ENCODE data around the gene MS4A12.
"Not testable (repeated sequence)": the region's sequence is repeated elsewhere in the genome, so short reads cannot be mapped to it uniquely, and the experiment has no call there.

The MS4A12 gene

DNA sequence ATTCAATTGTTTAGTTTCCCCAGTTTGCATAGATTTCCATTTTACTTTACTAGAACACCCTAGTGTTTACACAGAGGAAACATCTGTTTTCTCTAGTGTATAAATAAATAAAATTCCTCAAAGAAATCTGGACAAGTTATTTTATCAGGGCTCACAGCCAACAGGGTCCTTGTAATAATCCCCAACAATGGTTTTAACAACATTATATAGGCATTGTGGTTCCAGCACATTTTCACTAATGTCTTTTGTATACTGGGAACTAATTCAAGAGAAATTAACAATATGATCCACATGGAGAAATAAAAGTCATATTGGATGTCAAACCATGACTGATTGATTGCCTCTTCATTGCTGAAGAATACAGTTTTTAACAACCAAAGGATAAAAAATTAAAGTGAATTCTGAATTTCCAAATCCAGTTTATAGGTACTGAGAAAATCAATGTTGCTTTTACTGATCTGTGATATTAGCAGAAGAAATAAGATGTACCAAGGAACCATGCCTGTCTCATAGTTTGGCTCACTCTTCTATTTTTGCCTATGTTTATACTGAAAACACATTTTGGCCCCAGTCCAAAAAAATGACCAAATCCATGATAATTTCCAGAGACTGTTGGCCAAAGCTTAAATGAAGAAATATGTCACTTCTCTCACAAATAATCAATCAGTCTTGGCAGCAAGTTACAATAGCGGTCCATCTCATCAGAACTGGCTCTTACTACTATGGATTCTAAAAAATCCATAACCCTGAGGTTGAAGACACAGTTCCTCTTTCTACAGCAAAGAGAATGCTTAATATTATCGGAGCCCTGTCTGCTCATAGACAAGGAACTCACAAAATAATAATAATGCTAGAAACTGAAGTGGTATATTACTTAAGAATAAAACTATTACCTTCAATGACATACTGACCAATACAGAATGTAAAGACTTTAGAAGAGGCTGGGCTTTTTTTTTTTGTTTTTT, 21.2 kb downstream of the MS4A12 start:
- Histone ChIP-seq H3K4me3 (ENCODE audit: low read length) (no peak overlapping the region), H3K36me3 (ENCODE audit: insufficient read depth, low read length) (no peaks in the 10 kb centered on the region), H3K4me2 (ENCODE audit: low read length) (no peak overlapping the region), H3K9me3 (replicated peaks; ENCODE audit: low read length) (no peaks in the 10 kb centered on the region), H3K27me3 (ENCODE audit: control insufficient read depth, insufficient read depth, low read length) (no peaks in the 10 kb centered on the region), H3K9ac (ENCODE audit: low read depth, low read length) (no peak overlapping the region), H3K4me1 (ENCODE audit: control insufficient read depth, insufficient read depth, low read length) (no peaks in the 10 kb centered on the region)

DNA sequence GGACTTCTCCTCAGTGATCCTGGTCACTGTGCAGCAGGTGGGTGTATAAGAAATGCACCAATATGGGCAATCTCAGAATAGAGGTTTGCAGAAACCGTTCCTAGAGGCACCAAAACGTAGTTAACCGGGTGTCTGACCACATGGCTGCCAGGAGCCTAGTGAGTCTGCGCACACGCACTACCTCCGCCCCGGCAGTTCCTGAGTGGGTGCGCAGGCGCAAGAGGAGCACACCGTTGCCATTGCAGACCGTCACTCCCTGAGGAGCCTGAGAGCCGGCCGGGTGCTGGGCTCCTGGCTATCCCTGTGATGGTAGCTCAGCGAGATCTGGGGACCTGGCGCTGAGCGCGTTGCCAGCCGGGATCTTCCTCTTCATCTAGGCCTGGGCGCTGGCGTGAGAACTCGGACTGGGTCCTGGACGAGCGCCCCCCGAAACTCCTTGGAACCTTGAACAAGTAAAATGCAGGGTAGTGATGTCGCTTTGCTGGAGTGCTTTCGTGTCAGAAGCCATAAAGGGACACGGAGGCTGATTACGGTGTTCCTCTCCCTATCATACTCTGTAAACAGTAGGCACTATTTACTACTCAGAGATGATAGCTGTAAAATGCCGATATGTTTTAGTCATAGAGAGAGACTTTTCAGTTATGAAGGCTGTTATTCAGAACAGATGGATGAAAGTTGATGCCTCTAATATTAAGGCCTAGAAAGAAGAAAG, 22.7 kb downstream of the MS4A12 start, which contains the start of gene MS4A13:
Gene MS4A13, plus strand, starts transcription at position 249 of the 712 bp plus-strand sequence. CDS start 2,692 bp downstream, outside the sequence.
- H3K4me3 ChIP-seq (ENCODE audit: low read length) = no peak within 1 kb of the TSS
- H3K36me3 ChIP-seq (ENCODE audit: insufficient read depth, low read length) = no peaks in the 10 kb centered on the region
- H3K4me2 ChIP-seq (ENCODE audit: low read length) = no peak within 1 kb of the TSS
- H3K27me3 ChIP-seq (ENCODE audit: control insufficient read depth, insufficient read depth, low read length) = no peaks in the 10 kb centered on the region
- no peaks in the 10 kb centered on the region for H3K4me1 ChIP-seq (ENCODE audit: control insufficient read depth, insufficient read depth, low read length)
- H3K9me3 ChIP-seq (replicated peaks; ENCODE audit: low read length) = no peaks in the 10 kb centered on the region
- H3K9ac ChIP-seq (ENCODE audit: low read depth, low read length) = no peak within 1 kb of the TSS

DNA sequence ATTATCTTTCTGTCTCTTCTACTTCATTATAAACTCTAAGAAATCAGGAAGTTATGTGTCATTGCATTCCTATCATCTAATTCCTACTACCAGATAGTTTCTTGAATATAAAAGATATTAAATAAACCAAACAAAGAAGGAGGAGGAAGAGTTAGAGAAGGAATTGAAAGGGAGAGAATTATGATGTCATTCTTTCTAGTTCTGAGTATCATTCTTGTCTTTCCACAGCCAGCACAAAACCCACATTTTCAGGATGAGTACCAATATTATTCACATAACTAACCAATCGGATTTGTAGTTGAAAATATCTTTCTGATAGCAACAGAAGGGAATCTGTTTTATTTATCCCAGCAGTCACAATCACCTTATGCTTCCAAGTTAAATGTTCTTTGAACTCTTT, 35.9 kb downstream of the MS4A12 start:
- no peaks in the 10 kb centered on the region for H3K4me1 ChIP-seq (ENCODE audit: control insufficient read depth, insufficient read depth, low read length)
- H3K4me3 ChIP-seq (ENCODE audit: low read length) = no peak overlapping the region
- no peaks in the 10 kb centered on the region for H3K27me3 ChIP-seq (ENCODE audit: control insufficient read depth, insufficient read depth, low read length)
- H3K4me2 ChIP-seq (ENCODE audit: low read length) = no peak overlapping the region
- peaks cover 10% of the 10 kb centered on the region for H3K9me3 ChIP-seq (replicated peaks; ENCODE audit: low read length)
- no peaks in the 10 kb centered on the region for H3K36me3 ChIP-seq (ENCODE audit: insufficient read depth, low read length)
- no peak overlapping the region for H3K9ac ChIP-seq (ENCODE audit: low read depth, low read length)

DNA sequence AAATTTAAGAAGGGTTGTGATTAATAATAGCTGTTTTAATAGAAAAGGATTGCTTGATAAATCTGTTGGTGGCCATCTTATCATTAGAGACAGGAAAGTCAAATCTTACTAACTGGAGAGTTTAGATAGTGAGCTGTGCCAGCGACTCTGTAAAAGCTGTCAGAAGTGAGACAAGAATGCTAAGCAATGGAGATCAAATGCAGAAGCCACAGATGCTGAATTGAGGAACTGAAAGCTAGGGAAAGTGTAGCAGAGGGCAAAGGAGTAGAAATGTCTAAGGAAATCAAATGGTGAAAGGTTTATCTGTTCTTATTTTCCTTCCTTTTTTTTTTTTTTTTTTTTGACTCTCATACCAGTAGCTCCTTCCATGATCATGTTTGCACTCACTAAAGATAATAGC, 36.4 kb downstream of the MS4A12 start:
- Histone ChIP-seq H3K4me2 (ENCODE audit: low read length) (no peak overlapping the region), H3K4me1 (ENCODE audit: control insufficient read depth, insufficient read depth, low read length) (no peaks in the 10 kb centered on the region), H3K9me3 (replicated peaks; ENCODE audit: low read length) (peaks cover 10% of the 10 kb centered on the region), H3K4me3 (ENCODE audit: low read length) (no peak overlapping the region), H3K36me3 (ENCODE audit: insufficient read depth, low read length) (no peaks in the 10 kb centered on the region), H3K27me3 (ENCODE audit: control insufficient read depth, insufficient read depth, low read length) (no peaks in the 10 kb centered on the region), H3K9ac (ENCODE audit: low read depth, low read length) (no peak overlapping the region)

DNA sequence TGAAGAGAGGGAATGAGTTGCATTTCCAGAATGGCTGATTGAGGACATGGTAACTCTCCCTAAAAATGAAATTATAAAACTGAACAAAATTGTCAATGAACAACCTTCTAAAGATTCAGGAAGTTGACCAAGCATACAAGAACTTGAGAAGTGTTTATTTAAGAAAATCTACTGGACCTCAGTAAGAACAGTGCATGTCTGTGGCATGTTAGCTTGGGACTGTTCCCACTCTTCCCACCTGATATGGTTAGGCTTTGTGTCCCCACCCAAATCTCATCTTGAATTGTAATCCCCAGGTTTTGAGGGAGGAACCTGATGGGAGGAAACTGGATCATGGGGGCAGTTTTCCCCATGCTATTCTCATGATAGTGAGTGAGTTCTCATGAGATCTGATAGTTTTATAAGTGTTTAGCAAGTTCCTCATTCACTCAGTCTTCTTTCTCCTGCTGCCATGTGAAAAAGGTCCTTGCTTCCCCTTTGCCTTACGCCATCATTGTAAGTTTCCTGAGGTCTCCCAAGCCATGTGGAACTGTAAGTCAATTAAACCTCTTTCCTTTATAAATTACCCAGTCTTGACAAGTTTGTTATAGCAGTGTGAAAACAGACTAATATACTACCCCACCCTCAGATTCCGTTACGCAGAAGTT, 38.0 kb downstream of the MS4A12 start:
- Histone ChIP-seq H3K36me3 (ENCODE audit: insufficient read depth, low read length) (no peaks in the 10 kb centered on the region), H3K4me1 (ENCODE audit: control insufficient read depth, insufficient read depth, low read length) (no peaks in the 10 kb centered on the region), H3K9me3 (replicated peaks; ENCODE audit: low read length) (peaks cover 10% of the 10 kb centered on the region), H3K4me3 (ENCODE audit: low read length) (no peak overlapping the region), H3K9ac (ENCODE audit: low read depth, low read length) (no peak overlapping the region), H3K27me3 (ENCODE audit: control insufficient read depth, insufficient read depth, low read length) (no peaks in the 10 kb centered on the region), H3K4me2 (ENCODE audit: low read length) (no peak overlapping the region)

DNA sequence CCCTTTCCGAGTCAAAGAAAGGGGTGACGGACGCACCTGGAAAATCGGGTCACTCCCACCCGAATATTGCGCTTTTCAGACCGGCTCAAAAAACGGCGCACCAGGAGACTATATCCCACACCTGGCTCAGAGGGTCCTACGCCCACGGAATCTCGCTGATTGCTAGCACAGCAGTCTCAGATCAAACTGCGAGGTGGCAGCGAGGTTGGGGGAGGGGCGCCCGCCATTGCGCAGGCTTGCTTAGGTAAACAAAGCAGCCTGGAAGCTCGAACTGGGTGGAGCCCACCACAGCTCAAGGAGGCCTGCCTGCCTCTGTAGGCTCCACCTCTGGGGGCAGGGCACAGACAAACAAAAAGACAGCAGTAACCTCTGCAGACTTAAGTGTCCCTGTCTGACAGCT, 39.8 kb downstream of the MS4A12 start:
- H3K4me1 ChIP-seq (ENCODE audit: control insufficient read depth, insufficient read depth, low read length); H3K4me2 ChIP-seq (ENCODE audit: low read length); H3K27me3 ChIP-seq (ENCODE audit: control insufficient read depth, insufficient read depth, low read length); H3K9me3 ChIP-seq (replicated peaks; ENCODE audit: low read length); H3K36me3 ChIP-seq (ENCODE audit: insufficient read depth, low read length); H3K4me3 ChIP-seq (ENCODE audit: low read length); H3K9ac ChIP-seq (ENCODE audit: low read depth, low read length): not testable (repeated sequence)

DNA sequence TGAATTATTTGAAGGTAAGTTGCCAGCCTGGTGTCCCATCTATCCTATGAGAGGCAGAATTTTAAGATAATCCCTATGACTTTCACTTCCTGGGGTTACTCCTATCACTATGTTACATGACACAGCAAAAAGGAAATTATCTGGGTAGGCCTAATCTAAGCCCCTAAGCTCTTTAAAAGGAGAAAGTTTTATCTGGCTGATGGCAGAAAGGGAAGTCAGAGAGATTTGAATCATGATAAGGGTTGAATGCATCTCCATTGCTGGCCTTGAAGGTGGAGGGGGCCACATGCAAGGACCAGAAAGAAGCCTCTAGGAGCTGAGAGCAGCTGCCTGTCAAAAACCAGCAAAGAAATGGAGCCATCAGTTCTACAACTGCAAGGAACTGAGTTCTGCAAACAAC, 46.0 kb downstream of the MS4A12 start:
- H3K4me2 ChIP-seq (ENCODE audit: low read length); H3K9me3 ChIP-seq (replicated peaks; ENCODE audit: low read length); H3K27me3 ChIP-seq (ENCODE audit: control insufficient read depth, insufficient read depth, low read length); H3K4me3 ChIP-seq (ENCODE audit: low read length); H3K4me1 ChIP-seq (ENCODE audit: control insufficient read depth, insufficient read depth, low read length); H3K9ac ChIP-seq (ENCODE audit: low read depth, low read length); H3K36me3 ChIP-seq (ENCODE audit: insufficient read depth, low read length): not testable (repeated sequence)

DNA sequence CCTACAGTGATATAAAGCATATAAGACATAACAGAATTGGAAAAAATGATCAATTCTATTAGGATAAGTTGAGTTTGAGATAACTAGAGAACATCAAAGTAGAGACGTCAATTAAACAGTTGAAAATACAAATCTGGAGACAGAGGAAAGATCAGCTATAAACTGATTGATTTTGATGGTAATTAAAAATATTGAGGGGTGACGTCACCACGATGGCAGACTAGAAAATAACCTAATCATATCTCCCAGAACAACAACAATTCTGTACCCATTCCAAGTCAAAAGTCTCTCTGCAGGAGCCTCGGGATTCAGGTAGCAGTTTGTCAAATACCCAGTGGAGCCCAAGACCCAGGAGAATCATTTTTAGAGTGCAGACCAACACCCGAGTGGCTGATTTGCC, 51.5 kb downstream of the MS4A12 start:
- H3K27me3 ChIP-seq (ENCODE audit: control insufficient read depth, insufficient read depth, low read length) = no peaks in the 10 kb centered on the region

More for the DNA sequence above, 51.5 kb downstream of the MS4A12 start:
- Histone ChIP-seq H3K9ac (ENCODE audit: low read depth, low read length) (no peak overlapping the region), H3K4me2 (ENCODE audit: low read length) (no peak overlapping the region), H3K4me3 (ENCODE audit: low read length) (no peak overlapping the region), H3K36me3 (ENCODE audit: insufficient read depth, low read length) (no peaks in the 10 kb centered on the region), H3K4me1 (ENCODE audit: control insufficient read depth, insufficient read depth, low read length) (no peaks in the 10 kb centered on the region), H3K9me3 (replicated peaks; ENCODE audit: low read length) (no peaks in the 10 kb centered on the region)

Measured in skeletal muscle satellite cell (primary cell).